PC-3 (cell line): Measurements from ENCODE around the gene CCR2. TPM values are rescaled to one million over a fixed set of nuclear protein-coding genes. Genes with fewer than 3 reads are reported as not detected.

ENCODE experiments used
- ATAC-seq: fragments of 200-7000 bp; cut with Tn5 transposase; 2 replicates; pipeline ENCODE4 v1.9.1; 2020; ENCODE audit warnings: mild to moderate bottlenecking, moderate library complexity
- BruUV-seq: library from RNA; stranded (reverse); fragments of 400-500 nt; replicated peaks from 2 replicates; lab custom pipeline; 2021; lab: Mats Ljungman, UMichigan
- CTCF ChIA-PET: fragments of 300-600 bp; sonication (Branson Sonifier 250); formaldehyde crosslinking; loops from one replicate; lab custom pipeline; 2022; ENCODE audit warnings: antibody characterized with exemption; lab: Charles Lee
- POLR2A ChIA-PET: fragments of 300-600 bp; sonication (Branson Sonifier 250); formaldehyde crosslinking; loops from one replicate; lab custom pipeline; 2022; ENCODE audit warnings: antibody characterized with exemption; ENCODE audit not compliant: unreplicated experiment; lab: Charles Lee
- DNase-seq: peaks from one replicate; pipeline ENCODE4 v3.0.0-alpha.2; 2015
- H2AFZ ChIP-seq: fragments of 300-600 bp; sonication (generic); 2 replicates; pipeline ENCODE4 v1.6.0; 2016; ENCODE audit warnings: antibody characterized with exemption, low read length
- H3F3A ChIP-seq: fragments of 300-600 bp; sonication (generic); one replicate; pipeline ENCODE4 v1.6.0; 2017; ENCODE audit warnings: antibody characterized with exemption, low read length, control low read depth, mild to moderate bottlenecking; ENCODE audit not compliant: unreplicated experiment
- H3K27ac ChIP-seq: fragments of 300-600 bp; sonication (generic); 2 replicates; pipeline ENCODE4 v1.5.1; 2016; ENCODE audit warnings: mild to moderate bottlenecking, low read length
- H3K27me3 ChIP-seq: fragments of 300-600 bp; sonication (generic); 2 replicates; pipeline ENCODE4 v1.6.1; 2016; ENCODE audit warnings: low read length, mixed read lengths
- H3K36me3 ChIP-seq: fragments of 300-600 bp; sonication (generic); 2 replicates; pipeline ENCODE4 v1.6.1; 2016; ENCODE audit warnings: low read depth, mixed run types, low read length, mixed read lengths
- H3K4me1 ChIP-seq: fragments of 300-600 bp; sonication (generic); 2 replicates; pipeline ENCODE4 v1.5.1; 2016; ENCODE audit warnings: low read length; ENCODE audit not compliant: insufficient read depth
- H3K4me2 ChIP-seq: fragments of 300-600 bp; sonication (generic); 2 replicates; pipeline ENCODE4 v1.6.0; 2016; ENCODE audit warnings: low read length
- H3K4me3 ChIP-seq: fragments of 300-600 bp; sonication (generic); 2 replicates; pipeline ENCODE4 v1.5.1; 2016; ENCODE audit warnings: mild to moderate bottlenecking, low read length, mixed read lengths
- H3K79me2 ChIP-seq: fragments of 300-600 bp; sonication (generic); 2 replicates; pipeline ENCODE4 v1.6.1; 2017; ENCODE audit warnings: low read length, mixed read lengths
- H3K9ac ChIP-seq: fragments of 300-600 bp; sonication (generic); 2 replicates; pipeline ENCODE4 v1.6.0; 2016; ENCODE audit warnings: mild to moderate bottlenecking, low read length
- H3K9me2 ChIP-seq: fragments of 300-600 bp; sonication (generic); replicated peaks from 2 replicates; pipeline ENCODE4 v1.6.1; 2016; ENCODE audit warnings: mixed run types, low read length, mixed read lengths
- H3K9me3 ChIP-seq: fragments of 300-600 bp; sonication (generic); 2 replicates; pipeline ENCODE4 v1.6.1; 2016; ENCODE audit warnings: low read length, mixed read lengths
- H4K20me1 ChIP-seq: fragments of 300-600 bp; sonication (generic); 2 replicates; pipeline ENCODE4 v1.6.1; 2016; ENCODE audit warnings: low read length, mixed read lengths
- CTCF ChIP-seq: fragments of 300-600 bp; sonication (generic); conservative IDR thresholded peaks from 2 replicates; pipeline ENCODE4 v1.5.1; 2017; ENCODE audit warnings: antibody characterized with exemption, low read depth, mild to moderate bottlenecking, low read length
- EZH2 ChIP-seq: fragments of 300-600 bp; sonication (generic); IDR thresholded peaks from one replicate; pipeline ENCODE4 v1.6.1; 2017; ENCODE audit warnings: antibody characterized with exemption, mild to moderate bottlenecking, low read length; ENCODE audit not compliant: unreplicated experiment
- EZH2phosphoT487 ChIP-seq: fragments of 300-600 bp; sonication (generic); IDR thresholded peaks from 2 replicates; pipeline ENCODE4 v1.6.1; 2018; ENCODE audit warnings: mild to moderate bottlenecking, antibody characterized with exemption, low read length, borderline replicate concordance
- intact Hi-C: fragments of 100-400 bp; cut with micrococcal nuclease; formaldehyde crosslinking; loops from 2 replicates; pipeline ENCODE4 v1.9.0; 2023
- total RNA-seq: library from RNA; depleted of rRNA; stranded (reverse); fragments of >200 nt; gene quantifications from 2 replicates; pipeline ENCODE4 v1.2.3, GENCODE V29; 2014

CCR2 gene
- total RNA-seq, 1 experiment from 2014 or later: not detected

- Histone ChIP-seq H3K9ac (peak within 1 kb of the TSS; percentile 79), H3K27me3 (no peaks in the 10 kb centered on the region), H4K20me1 (no peaks in the 10 kb centered on the region), H3K9me3 (no peaks in the 10 kb centered on the region), H3K4me1 (peaks cover 43% of the 10 kb centered on the region), H3K27ac (peak within 1 kb of the TSS; percentile 95), H3K9me2 (no peaks in the 10 kb centered on the region), H3F3A (no peaks in the 10 kb centered on the region), H2AFZ (peak within 1 kb of the TSS; percentile 74), H3K79me2 (no peaks in the 10 kb centered on the region), H3K4me3 (peak within 1 kb of the TSS; percentile 63), H3K36me3 (no peaks in the 10 kb centered on the region), H3K4me2 (peak within 1 kb of the TSS; percentile 86)
- TSS peak; percentile 72 for BruUV-seq
- peak; percentile 86 for DNase-seq
- intact Hi-C loops: loop anchor here (2.0 to 5.0 kb wide), 2 partner anchors 16 to 285 kb away; partner anchors contain the start of gene ALS2CL
- TF ChIP-seq EZH2 (no peak), CTCF (no peak)
- peak; percentile 83 for ATAC-seq
- POLR2A ChIA-PET: interaction anchor here (0.6 to 0.7 kb wide), 4 partner anchors 17 to 503 kb away, joined by 3 to 15 read pairs (median 4); partner anchors contain the start of gene FYCO1
- CTCF ChIA-PET: interaction anchor here (1.1 to 1.3 kb wide), 2 partner anchors 35 to 191 kb away, joined by 4 read pairs; no protein-coding TSS in a partner anchor
Measured at GRCh38 chr3:46406788-46407611, 53.1 kb downstream of the CCR2 start, which contains the start of the genes CCR5AS and CCRL2. TSS of gene CCR5AS (minus strand) at chr3:46407066. TSS of gene CCRL2 (plus strand) at chr3:46407259. CDS start at chr3:46408080, 821 bp downstream.

GRCh38 chr3:46407970-46408369, 54.1 kb downstream of the CCR2 start:
- Histone ChIP-seq H2AFZ (peak overlapping the region; percentile 74), H3K4me2 (peak overlapping the region; percentile 86), H3K27ac (peak overlapping the region; percentile 95), H3K36me3 (no peaks in the 10 kb centered on the region), H3K4me1 (peaks cover 48% of the 10 kb centered on the region), H3K27me3 (no peaks in the 10 kb centered on the region), H3K9ac (peak overlapping the region; percentile 79), H3F3A (no peaks in the 10 kb centered on the region), H4K20me1 (no peaks in the 10 kb centered on the region), H3K79me2 (no peaks in the 10 kb centered on the region), H3K9me3 (no peaks in the 10 kb centered on the region), H3K9me2 (no peaks in the 10 kb centered on the region), H3K4me3 (peak overlapping the region; percentile 63)
- DNase-seq (peak; percentile 24), ATAC-seq (peak; percentile 11)
- TF ChIP-seq EZH2 (no peak), EZH2phosphoT487 (no peak), CTCF (no peak)
- intact Hi-C loops: loop anchor here (2.0 to 5.0 kb wide), 2 partner anchors 15 to 284 kb away; partner anchors contain the start of gene ALS2CL
- ChIA-PET CTCF (interaction anchor here (1.1 to 1.3 kb wide), 2 partner anchors 35 to 192 kb away, joined by 4 read pairs; no protein-coding TSS in a partner anchor), POLR2A (interaction anchor here (0.6 kb wide), 1 partner anchor 412 kb away, joined by 3 read pairs; the partner anchor contains the start of gene FYCO1)
- no TSS peak for BruUV-seq
